ENCODE results near the gene ALK. TPM values are rescaled to one million over a fixed set of nuclear protein-coding genes. Genes with fewer than 3 reads are reported as not detected.

ALK gene
- total and polyA plus RNA-seq, 2 donors (not counting 1 experiment from before 2014, with no cell fraction given): not detected

- Mint-ChIP-seq H3K4me1 (no peaks in the 10 kb centered on the region), H3K9me3 (ENCODE audit: insufficient read depth) (no peaks in the 10 kb centered on the region), H3K27me3 (no peaks in the 10 kb centered on the region), H3K27ac (no peak overlapping the region), H3K4me3 (no peak overlapping the region)
- H3K9me3 ChIP-seq (ENCODE audit: control extremely low read depth in 1 of 3, control insufficient read depth in 2 of 3, insufficient read depth in 1 of 3, low read length in 2 of 3): no peaks in the 10 kb centered on the region
- H3K36me3 ChIP-seq (replicated peaks in 1 of 2; ENCODE audit: control extremely low read depth in 1 of 2, control insufficient read depth in 1 of 2, extremely low read depth in 1 of 2, insufficient read depth in 2 of 2, low read length in 1 of 2): no peaks in the 10 kb centered on the region
- H2AFZ ChIP-seq (ENCODE audit: insufficient read depth, low read depth, low read length, poor library complexity, severe bottlenecking): no peak overlapping the region
- H3K4me3 ChIP-seq (ENCODE audit: control extremely low read depth in 1 of 5, extremely low read depth in 1 of 5, insufficient read depth in 1 of 5, low read depth in 2 of 5, low read length in 4 of 5): no peak overlapping the region
- no peaks in the 10 kb centered on the region for H3K79me2 ChIP-seq (ENCODE audit: control insufficient read depth, insufficient read depth, low read length)
- H3K27ac ChIP-seq (ENCODE audit: low read length in 2 of 2): no peak overlapping the region
- H3K4me2 ChIP-seq (replicated peaks; ENCODE audit: low read depth, low read length, poor library complexity, severe bottlenecking): no peak overlapping the region
- ChIA-PET POLR2A (no interaction called here), CTCF (no interaction called here)
- TF ChIP-seq CTCF (IDR thresholded peaks at IDR 0.05): no peak
- TF ChIP-seq EZH2 (IDR thresholded peaks at IDR 0.05; ENCODE audit: borderline replicate concordance, insufficient read depth, low read depth, low read length, poor library complexity, severe bottlenecking): no peak
- WGBS (ENCODE audit: insufficient coverage): 100% methylated on average over 1 of the region's 1 CpG
- H3K4me1 ChIP-seq (ENCODE audit: control insufficient read depth in 2 of 2, insufficient read depth in 2 of 2, low read length in 2 of 2): no peaks in the 10 kb centered on the region
- intact Hi-C loops (cut with micrococcal nuclease): no loop called here
- H4K20me1 ChIP-seq (ENCODE audit: control insufficient read depth, insufficient read depth, low read length, poor library complexity, severe bottlenecking): no peaks in the 10 kb centered on the region
- no peak for ATAC-seq (ENCODE audit: low read depth)
- DNase-seq: no peak
- H3K9ac ChIP-seq (ENCODE audit: low read length): no peak overlapping the region
- H3K27me3 ChIP-seq (replicated peaks in 1 of 4; ENCODE audit: control extremely low read depth in 1 of 4, control insufficient read depth in 3 of 4, insufficient read depth in 4 of 4, low read length in 3 of 4): no peaks in the 10 kb centered on the region
Measured at GRCh38 chr2:29431485-29431884, 489.9 kb downstream of the ALK start.

DNA sequence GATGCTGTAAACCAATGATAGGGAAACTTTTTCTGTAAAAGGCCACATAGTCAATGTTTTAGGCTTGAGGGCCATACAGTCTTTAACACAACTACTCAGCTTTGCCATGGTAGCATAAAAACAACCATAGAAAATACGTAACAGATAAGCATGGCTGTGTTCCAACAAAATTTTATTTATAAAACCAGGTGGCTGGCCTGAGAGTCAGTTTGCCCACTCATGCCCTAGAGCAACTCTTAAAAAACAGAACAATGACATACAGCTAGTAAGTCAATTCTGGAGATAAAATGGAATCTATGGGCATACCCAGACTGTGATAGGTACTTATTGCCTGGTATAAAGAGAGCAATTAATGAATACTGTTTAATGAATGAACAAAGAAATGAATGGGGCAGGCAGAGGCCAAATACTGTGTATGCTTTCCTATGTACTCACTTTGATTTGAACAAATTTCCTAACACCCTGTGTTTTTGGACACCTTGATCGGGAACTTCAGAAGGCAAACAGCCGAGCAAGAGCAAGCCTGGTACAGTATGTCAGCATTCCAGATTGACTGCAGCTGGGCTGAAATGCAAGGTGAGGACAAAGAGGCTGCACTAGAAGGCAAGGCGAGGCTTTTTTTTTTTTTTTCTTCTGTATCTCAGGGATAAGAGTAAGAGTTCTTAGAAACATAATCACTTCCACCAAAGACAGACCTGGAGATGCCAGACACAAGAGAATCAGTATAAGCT lies 490.8 kb downstream of the ALK start:
- no peaks in the 10 kb centered on the region for H3K36me3 ChIP-seq (replicated peaks in 1 of 2; ENCODE audit: control extremely low read depth in 1 of 2, control insufficient read depth in 1 of 2, extremely low read depth in 1 of 2, insufficient read depth in 2 of 2, low read length in 1 of 2)
- H3K4me3 Mint-ChIP-seq: no peak overlapping the region
- H3K27me3 Mint-ChIP-seq: no peaks in the 10 kb centered on the region
- intact Hi-C loops (cut with micrococcal nuclease): no loop called here
- H3K9ac ChIP-seq (ENCODE audit: low read length): no peak overlapping the region
- no peaks in the 10 kb centered on the region for H3K9me3 ChIP-seq (ENCODE audit: control extremely low read depth in 1 of 3, control insufficient read depth in 2 of 3, insufficient read depth in 1 of 3, low read length in 2 of 3)
- no peaks in the 10 kb centered on the region for H3K4me1 ChIP-seq (ENCODE audit: control insufficient read depth in 2 of 2, insufficient read depth in 2 of 2, low read length in 2 of 2)
- no peak overlapping the region for H3K27ac ChIP-seq (ENCODE audit: low read length in 2 of 2)
- H3K4me3 ChIP-seq (ENCODE audit: control extremely low read depth in 1 of 5, extremely low read depth in 1 of 5, insufficient read depth in 1 of 5, low read depth in 2 of 5, low read length in 4 of 5): no peak overlapping the region
- no peak for DNase-seq
- WGBS (ENCODE audit: insufficient coverage): 83% methylated on average over 2 of the region's 4 CpGs
- no peak overlapping the region for H3K27ac Mint-ChIP-seq
- no peak for ATAC-seq (ENCODE audit: low read depth)
- H3K4me1 Mint-ChIP-seq: no peaks in the 10 kb centered on the region
- ChIA-PET POLR2A (no interaction called here), CTCF (no interaction called here)
- no peaks in the 10 kb centered on the region for H3K27me3 ChIP-seq (replicated peaks in 1 of 4; ENCODE audit: control extremely low read depth in 1 of 4, control insufficient read depth in 3 of 4, insufficient read depth in 4 of 4, low read length in 3 of 4)
- H3K79me2 ChIP-seq (ENCODE audit: control insufficient read depth, insufficient read depth, low read length): no peaks in the 10 kb centered on the region
- no peak overlapping the region for H3K4me2 ChIP-seq (replicated peaks; ENCODE audit: low read depth, low read length, poor library complexity, severe bottlenecking)
- TF ChIP-seq EZH2 (IDR thresholded peaks at IDR 0.05; ENCODE audit: borderline replicate concordance, insufficient read depth, low read depth, low read length, poor library complexity, severe bottlenecking): no peak
- no peak for TF ChIP-seq CTCF (IDR thresholded peaks at IDR 0.05)
- H3K9me3 Mint-ChIP-seq (ENCODE audit: insufficient read depth): no peaks in the 10 kb centered on the region
- H2AFZ ChIP-seq (ENCODE audit: insufficient read depth, low read depth, low read length, poor library complexity, severe bottlenecking): no peak overlapping the region
- no peaks in the 10 kb centered on the region for H4K20me1 ChIP-seq (ENCODE audit: control insufficient read depth, insufficient read depth, low read length, poor library complexity, severe bottlenecking)
